Glutamatergic neuron (in vitro differentiated cells): ENCODE measurements around the gene ZNF286A. TPM values are rescaled to one million over a fixed set of nuclear protein-coding genes. Genes with fewer than 3 reads are reported as not detected.
"Not testable (repeated sequence)": the region's sequence is repeated elsewhere in the genome, so short reads cannot be mapped to it uniquely, and the experiment has no call there.

Source experiments
- DNase-seq: peaks from one replicate; pipeline ENCODE4 v3.0.0; 2022
- H3K27ac Mint-ChIP-seq: one replicate; pipeline ENCODE4 v1.8.0; 2020; ENCODE audit warnings: mild to moderate bottlenecking, mixed read lengths, inconsistent platforms; ENCODE audit not compliant: unreplicated experiment
- H3K27me3 Mint-ChIP-seq: one replicate; pipeline ENCODE4 v1.8.0; 2020; ENCODE audit warnings: mild to moderate bottlenecking, moderate library complexity, mixed read lengths, inconsistent platforms; ENCODE audit not compliant: unreplicated experiment
- H3K36me3 Mint-ChIP-seq: one replicate; pipeline ENCODE4 v1.8.0; 2020; ENCODE audit warnings: mild to moderate bottlenecking, mixed read lengths, inconsistent platforms; ENCODE audit not compliant: unreplicated experiment
- H3K4me1 Mint-ChIP-seq: one replicate; pipeline ENCODE4 v1.8.0; 2020; ENCODE audit warnings: mild to moderate bottlenecking, low read depth, mixed read lengths, inconsistent platforms; ENCODE audit not compliant: unreplicated experiment
- H3K4me3 Mint-ChIP-seq: one replicate; pipeline ENCODE4 v1.8.0; 2020; ENCODE audit warnings: mild to moderate bottlenecking, mixed read lengths, inconsistent platforms; ENCODE audit not compliant: unreplicated experiment
- H3K9me3 Mint-ChIP-seq: one replicate; pipeline ENCODE4 v1.8.0; 2020; ENCODE audit warnings: mild to moderate bottlenecking, moderate library complexity, mixed read lengths, inconsistent platforms; ENCODE audit not compliant: unreplicated experiment
- CTCF ChIP-seq: fragments of 200-600 bp; sonication (generic); IDR thresholded peaks from one replicate; pipeline ENCODE4 v1.5.0; 2021; ENCODE audit not compliant: partially characterized antibody, unreplicated experiment
- long read RNA-seq: library from polyadenylated mRNA; unstranded; transcript quantifications from one replicate; pipeline ENCODE4 v2.0.0, GENCODE V29; 2020; ENCODE audit not compliant: unreplicated experiment
- total RNA-seq: library from RNA; stranded (reverse); fragmentation: NEBNext Ultra II Directional; extraction: Animal tissue kit (Norgen Biotek cat#: 25700); gene quantifications from one replicate; pipeline ENCODE4 v1.2.1, GENCODE V29; 2021; ENCODE audit not compliant: unreplicated experiment

The ZNF286A gene
- 229 TPM for total RNA-seq
- long read RNA-seq, full-length matches to known transcripts, result 4 of 14 reads
- long read RNA-seq, partial matches to known transcripts, result 9 of 14 reads
- long read RNA-seq, other reads (novel, unspliced or antisense), result 1 of 14 reads

GRCh38 chr17:15699413-15699924, at the start of gene ZNF286A:
TSS of gene ZNF286A (plus strand) at chr17:15699752. CDS start at chr17:15700330, 578 bp downstream.
- peak within 1 kb of the TSS; percentile 71 for H3K27ac Mint-ChIP-seq
- not testable (repeated sequence) for H3K27me3 Mint-ChIP-seq, H3K4me1 Mint-ChIP-seq, H3K9me3 Mint-ChIP-seq, H3K36me3 Mint-ChIP-seq
- peak within 1 kb of the TSS; percentile 88 for H3K4me3 Mint-ChIP-seq
- DNase-seq, result peak; percentile 100

GRCh38 chr17:15649861-15650421, 49.6 kb upstream of the ZNF286A start:
- no peak for DNase-seq
- H3K36me3 Mint-ChIP-seq, result no peaks in the 10 kb centered on the region
- no peak for TF ChIP-seq CTCF
- H3K9me3 Mint-ChIP-seq, result peaks cover 3% of the 10 kb centered on the region
- no peak overlapping the region for H3K27ac Mint-ChIP-seq
- peaks cover 21% of the 10 kb centered on the region for H3K4me1 Mint-ChIP-seq
- no peak overlapping the region for H3K4me3 Mint-ChIP-seq
- H3K27me3 Mint-ChIP-seq, result peaks cover 7% of the 10 kb centered on the region

- H3K4me1 Mint-ChIP-seq, result peaks cover 12% of the 10 kb centered on the region
- H3K27ac Mint-ChIP-seq, result peak overlapping the region; percentile 48
- peak; percentile 19 for DNase-seq
- H3K27me3 Mint-ChIP-seq, result peaks cover 7% of the 10 kb centered on the region
- peak overlapping the region; percentile 47 for H3K4me3 Mint-ChIP-seq
- peaks cover 2% of the 10 kb centered on the region for H3K9me3 Mint-ChIP-seq
- TF ChIP-seq CTCF, result no peak
- H3K36me3 Mint-ChIP-seq, result no peaks in the 10 kb centered on the region
Measured at GRCh38 chr17:15650741-15651582, 48.6 kb upstream of the ZNF286A start.

GRCh38 chr17:15651583-15652110, 47.9 kb upstream of the ZNF286A start:
- Mint-ChIP-seq H3K27me3 (peaks cover 7% of the 10 kb centered on the region), H3K4me3 (no peak overlapping the region), H3K4me1 (peaks cover 12% of the 10 kb centered on the region)

More at GRCh38 chr17:15651583-15652110, 47.9 kb upstream of the ZNF286A start:
- TF ChIP-seq CTCF, result no peak
- DNase-seq, result peak; percentile 51
- peak overlapping the region; percentile 48 for H3K27ac Mint-ChIP-seq
- H3K9me3 Mint-ChIP-seq, result peaks cover 4% of the 10 kb centered on the region
- H3K36me3 Mint-ChIP-seq, result no peaks in the 10 kb centered on the region
